SK-N-SH treated with all-trans-retinoic acid at 6 μM for 48 hours (cell line): Measurements from ENCODE around the gene OR56B1.

Experiments used
- ARNTL ChIP-seq: fragments of 450-650 bp; formaldehyde crosslinking; IDR thresholded peaks from 2 replicates; pipeline ENCODE4 v1.5.0; 2020; ENCODE audit warnings: low read depth, mild to moderate bottlenecking, moderate library complexity, borderline replicate concordance
- BACH2 ChIP-seq: fragments of 250-450 bp; sonication (Bioruptor Pico); IDR thresholded peaks from 2 replicates; pipeline ENCODE4 v1.9.0; 2021; ENCODE audit warnings: mild to moderate bottlenecking, borderline replicate concordance
- CSDC2 ChIP-seq: fragments of 250-450 bp; sonication (Bioruptor Pico); IDR thresholded peaks from 2 replicates; pipeline ENCODE4 v1.5.0; 2020; ENCODE audit warnings: mild to moderate bottlenecking, moderate library complexity
- ESRRG ChIP-seq: fragments of 250-450 bp; sonication (Bioruptor Pico); IDR thresholded peaks from 2 replicates; pipeline ENCODE4 v1.6.1; 2021; ENCODE audit warnings: mild to moderate bottlenecking
- ISL1 ChIP-seq: fragments of 250-450 bp; sonication (Bioruptor Pico); IDR thresholded peaks from 2 replicates; pipeline ENCODE4 v2.1.2; 2022; ENCODE audit warnings: mild to moderate bottlenecking, moderate library complexity
- OSR1 ChIP-seq: fragments of 250-450 bp; sonication (Bioruptor Pico); IDR thresholded peaks from 2 replicates; pipeline ENCODE4 v1.8.0; 2022; ENCODE audit warnings: moderate library complexity, mild to moderate bottlenecking, inconsistent platforms
- PPARA ChIP-seq: fragments of 250-450 bp; sonication (Bioruptor Pico); IDR thresholded peaks from 2 replicates; pipeline ENCODE4 v1.5.0; 2020; ENCODE audit warnings: mild to moderate bottlenecking, borderline replicate concordance
- RARB ChIP-seq: fragments of 250-450 bp; sonication (Bioruptor Pico); IDR thresholded peaks from 2 replicates; pipeline ENCODE4 v1.8.0; 2021; ENCODE audit warnings: mild to moderate bottlenecking, moderate library complexity
- ZFP30 ChIP-seq: fragments of 450-650 bp; formaldehyde crosslinking; IDR thresholded peaks from 2 replicates; pipeline ENCODE4 v1.5.0; 2022; ENCODE audit warnings: mild to moderate bottlenecking, moderate library complexity
- ZNF565 ChIP-seq: fragments of 450-650 bp; formaldehyde crosslinking; conservative IDR thresholded peaks from 2 replicates; pipeline ENCODE4 v1.5.0; 2020; ENCODE audit warnings: low read depth, mild to moderate bottlenecking, moderate library complexity
- TF ChIP-seq, protein P1 (sequence below): fragments of 250-450 bp; sonication (Bioruptor Pico); IDR thresholded peaks from 2 replicates; pipeline ENCODE4 v1.5.1; 2021; ENCODE audit warnings: mild to moderate bottlenecking, moderate library complexity
- TF ChIP-seq, protein P2 (sequence below): fragments of 250-450 bp; sonication (Bioruptor Pico); IDR thresholded peaks from 2 replicates; pipeline ENCODE4 v1.8.0; 2020; ENCODE audit warnings: mild to moderate bottlenecking, moderate library complexity, borderline replicate concordance

DNA sequence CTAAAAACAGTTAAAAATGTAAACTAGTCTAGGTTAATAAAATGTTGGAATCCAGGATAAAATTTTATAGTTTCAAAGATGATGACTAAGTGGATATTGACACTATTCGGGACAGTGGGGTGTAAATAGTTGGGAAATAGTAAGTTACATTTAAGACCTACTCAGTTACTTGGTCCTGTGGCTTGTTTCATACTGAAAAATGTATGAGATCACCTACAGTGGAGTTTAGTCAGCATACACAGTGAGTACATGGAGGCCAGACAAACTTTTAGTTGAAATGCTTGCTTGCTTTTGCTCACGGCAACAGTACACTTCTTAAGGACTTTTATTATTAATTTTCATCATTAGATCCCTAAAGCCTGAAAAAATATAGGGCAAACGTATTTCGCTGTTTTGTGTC, 30.6 kb upstream of the OR56B1 start:
- TF ChIP-seq, protein P1, sequence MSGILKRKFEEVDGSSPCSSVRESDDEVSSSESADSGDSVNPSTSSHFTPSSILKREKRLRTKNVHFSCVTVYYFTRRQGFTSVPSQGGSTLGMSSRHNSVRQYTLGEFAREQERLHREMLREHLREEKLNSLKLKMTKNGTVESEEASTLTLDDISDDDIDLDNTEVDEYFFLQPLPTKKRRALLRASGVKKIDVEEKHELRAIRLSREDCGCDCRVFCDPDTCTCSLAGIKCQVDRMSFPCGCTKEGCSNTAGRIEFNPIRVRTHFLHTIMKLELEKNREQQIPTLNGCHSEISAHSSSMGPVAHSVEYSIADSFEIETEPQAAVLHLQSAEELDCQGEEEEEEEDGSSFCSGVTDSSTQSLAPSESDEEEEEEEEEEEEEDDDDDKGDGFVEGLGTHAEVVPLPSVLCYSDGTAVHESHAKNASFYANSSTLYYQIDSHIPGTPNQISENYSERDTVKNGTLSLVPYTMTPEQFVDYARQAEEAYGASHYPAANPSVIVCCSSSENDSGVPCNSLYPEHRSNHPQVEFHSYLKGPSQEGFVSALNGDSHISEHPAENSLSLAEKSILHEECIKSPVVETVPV (CRISPR knock-in tag), result no peak
- TF ChIP-seq ISL1 (no peak), BACH2 (CRISPR knock-in tag) (no peak), ARNTL (CRISPR knock-in tag) (no peak), ZNF565 (no peak), ZFP30 (no peak), PPARA (no peak), RARB (CRISPR knock-in tag) (no peak), ESRRG (CRISPR knock-in tag) (no peak), CSDC2 (CRISPR knock-in tag) (no peak), OSR1 (no peak)
- TF ChIP-seq, protein P2, sequence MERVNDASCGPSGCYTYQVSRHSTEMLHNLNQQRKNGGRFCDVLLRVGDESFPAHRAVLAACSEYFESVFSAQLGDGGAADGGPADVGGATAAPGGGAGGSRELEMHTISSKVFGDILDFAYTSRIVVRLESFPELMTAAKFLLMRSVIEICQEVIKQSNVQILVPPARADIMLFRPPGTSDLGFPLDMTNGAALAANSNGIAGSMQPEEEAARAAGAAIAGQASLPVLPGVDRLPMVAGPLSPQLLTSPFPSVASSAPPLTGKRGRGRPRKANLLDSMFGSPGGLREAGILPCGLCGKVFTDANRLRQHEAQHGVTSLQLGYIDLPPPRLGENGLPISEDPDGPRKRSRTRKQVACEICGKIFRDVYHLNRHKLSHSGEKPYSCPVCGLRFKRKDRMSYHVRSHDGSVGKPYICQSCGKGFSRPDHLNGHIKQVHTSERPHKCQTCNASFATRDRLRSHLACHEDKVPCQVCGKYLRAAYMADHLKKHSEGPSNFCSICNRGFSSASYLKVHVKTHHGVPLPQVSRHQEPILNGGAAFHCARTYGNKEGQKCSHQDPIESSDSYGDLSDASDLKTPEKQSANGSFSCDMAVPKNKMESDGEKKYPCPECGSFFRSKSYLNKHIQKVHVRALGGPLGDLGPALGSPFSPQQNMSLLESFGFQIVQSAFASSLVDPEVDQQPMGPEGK (CRISPR knock-in tag), result no peak
